ENCODE measurements around the gene ANG.

DNA sequence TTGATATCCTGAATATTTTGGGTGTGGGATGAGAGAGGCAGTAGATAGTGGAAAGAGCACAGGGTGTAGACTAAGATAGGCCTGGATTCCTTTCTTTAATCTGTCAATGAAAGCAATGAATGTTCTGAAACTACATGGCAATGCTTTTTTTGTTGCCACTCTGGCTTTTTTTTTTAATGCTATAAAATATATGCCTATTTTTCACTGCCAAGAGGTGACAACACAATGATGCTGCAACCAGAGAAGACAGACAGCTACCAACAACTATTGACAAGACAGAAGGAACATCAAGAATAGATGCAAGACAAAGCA is 9.4 kb downstream of the ANG start:
- TF ChIP-seq, protein P1, sequence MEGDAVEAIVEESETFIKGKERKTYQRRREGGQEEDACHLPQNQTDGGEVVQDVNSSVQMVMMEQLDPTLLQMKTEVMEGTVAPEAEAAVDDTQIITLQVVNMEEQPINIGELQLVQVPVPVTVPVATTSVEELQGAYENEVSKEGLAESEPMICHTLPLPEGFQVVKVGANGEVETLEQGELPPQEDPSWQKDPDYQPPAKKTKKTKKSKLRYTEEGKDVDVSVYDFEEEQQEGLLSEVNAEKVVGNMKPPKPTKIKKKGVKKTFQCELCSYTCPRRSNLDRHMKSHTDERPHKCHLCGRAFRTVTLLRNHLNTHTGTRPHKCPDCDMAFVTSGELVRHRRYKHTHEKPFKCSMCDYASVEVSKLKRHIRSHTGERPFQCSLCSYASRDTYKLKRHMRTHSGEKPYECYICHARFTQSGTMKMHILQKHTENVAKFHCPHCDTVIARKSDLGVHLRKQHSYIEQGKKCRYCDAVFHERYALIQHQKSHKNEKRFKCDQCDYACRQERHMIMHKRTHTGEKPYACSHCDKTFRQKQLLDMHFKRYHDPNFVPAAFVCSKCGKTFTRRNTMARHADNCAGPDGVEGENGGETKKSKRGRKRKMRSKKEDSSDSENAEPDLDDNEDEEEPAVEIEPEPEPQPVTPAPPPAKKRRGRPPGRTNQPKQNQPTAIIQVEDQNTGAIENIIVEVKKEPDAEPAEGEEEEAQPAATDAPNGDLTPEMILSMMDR (conservative IDR thresholded peaks at IDR 0.05): no peak; the same call in 1 of the 2 replicates
- no peak for TF ChIP-seq EZH2 (IDR thresholded peaks at IDR 0.05; ENCODE audit: low read depth)

Measured in PC-9 (cell line).